Adipocyte (in vitro differentiated cells): ENCODE results near the gene BUB1B.
"Not testable (repeated sequence)": the region's sequence is repeated elsewhere in the genome, so short reads cannot be mapped to it uniquely, and the experiment has no call there.

Source experiments
- DNase-seq: peaks from one replicate; pipeline ENCODE4 v3.0.0-alpha.2; 2015; ENCODE audit warnings: low read depth
- H3K27me3 ChIP-seq: replicated peaks from 2 replicates; pipeline ENCODE4 v1.7.0; 2013; ENCODE audit warnings: mild to moderate bottlenecking, low read length, moderate library complexity; ENCODE audit not compliant: control insufficient read depth, insufficient read depth
- H3K36me3 ChIP-seq: 2 replicates; pipeline ENCODE4 v1.7.0; 2013; ENCODE audit warnings: low read length, mild to moderate bottlenecking, moderate library complexity; ENCODE audit not compliant: control insufficient read depth, insufficient read depth, severe bottlenecking
- H3K4me1 ChIP-seq: 2 replicates; pipeline ENCODE4 v1.7.0; 2013; ENCODE audit warnings: mild to moderate bottlenecking, low read length, moderate library complexity; ENCODE audit not compliant: control insufficient read depth, insufficient read depth
- H3K4me3 ChIP-seq: 2 replicates; pipeline ENCODE4 v1.7.0; 2013; ENCODE audit warnings: mild to moderate bottlenecking, low read length, moderate library complexity
- H3K9ac ChIP-seq: 2 replicates; pipeline ENCODE4 v1.7.0; 2013; ENCODE audit warnings: mild to moderate bottlenecking, low read length, moderate library complexity
- H3K9me3 ChIP-seq: 2 replicates; pipeline ENCODE4 v1.7.0; 2013; ENCODE audit warnings: mild to moderate bottlenecking, low read length, moderate library complexity; ENCODE audit not compliant: control insufficient read depth

The BUB1B gene, protein sequence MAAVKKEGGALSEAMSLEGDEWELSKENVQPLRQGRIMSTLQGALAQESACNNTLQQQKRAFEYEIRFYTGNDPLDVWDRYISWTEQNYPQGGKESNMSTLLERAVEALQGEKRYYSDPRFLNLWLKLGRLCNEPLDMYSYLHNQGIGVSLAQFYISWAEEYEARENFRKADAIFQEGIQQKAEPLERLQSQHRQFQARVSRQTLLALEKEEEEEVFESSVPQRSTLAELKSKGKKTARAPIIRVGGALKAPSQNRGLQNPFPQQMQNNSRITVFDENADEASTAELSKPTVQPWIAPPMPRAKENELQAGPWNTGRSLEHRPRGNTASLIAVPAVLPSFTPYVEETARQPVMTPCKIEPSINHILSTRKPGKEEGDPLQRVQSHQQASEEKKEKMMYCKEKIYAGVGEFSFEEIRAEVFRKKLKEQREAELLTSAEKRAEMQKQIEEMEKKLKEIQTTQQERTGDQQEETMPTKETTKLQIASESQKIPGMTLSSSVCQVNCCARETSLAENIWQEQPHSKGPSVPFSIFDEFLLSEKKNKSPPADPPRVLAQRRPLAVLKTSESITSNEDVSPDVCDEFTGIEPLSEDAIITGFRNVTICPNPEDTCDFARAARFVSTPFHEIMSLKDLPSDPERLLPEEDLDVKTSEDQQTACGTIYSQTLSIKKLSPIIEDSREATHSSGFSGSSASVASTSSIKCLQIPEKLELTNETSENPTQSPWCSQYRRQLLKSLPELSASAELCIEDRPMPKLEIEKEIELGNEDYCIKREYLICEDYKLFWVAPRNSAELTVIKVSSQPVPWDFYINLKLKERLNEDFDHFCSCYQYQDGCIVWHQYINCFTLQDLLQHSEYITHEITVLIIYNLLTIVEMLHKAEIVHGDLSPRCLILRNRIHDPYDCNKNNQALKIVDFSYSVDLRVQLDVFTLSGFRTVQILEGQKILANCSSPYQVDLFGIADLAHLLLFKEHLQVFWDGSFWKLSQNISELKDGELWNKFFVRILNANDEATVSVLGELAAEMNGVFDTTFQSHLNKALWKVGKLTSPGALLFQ

DNA sequence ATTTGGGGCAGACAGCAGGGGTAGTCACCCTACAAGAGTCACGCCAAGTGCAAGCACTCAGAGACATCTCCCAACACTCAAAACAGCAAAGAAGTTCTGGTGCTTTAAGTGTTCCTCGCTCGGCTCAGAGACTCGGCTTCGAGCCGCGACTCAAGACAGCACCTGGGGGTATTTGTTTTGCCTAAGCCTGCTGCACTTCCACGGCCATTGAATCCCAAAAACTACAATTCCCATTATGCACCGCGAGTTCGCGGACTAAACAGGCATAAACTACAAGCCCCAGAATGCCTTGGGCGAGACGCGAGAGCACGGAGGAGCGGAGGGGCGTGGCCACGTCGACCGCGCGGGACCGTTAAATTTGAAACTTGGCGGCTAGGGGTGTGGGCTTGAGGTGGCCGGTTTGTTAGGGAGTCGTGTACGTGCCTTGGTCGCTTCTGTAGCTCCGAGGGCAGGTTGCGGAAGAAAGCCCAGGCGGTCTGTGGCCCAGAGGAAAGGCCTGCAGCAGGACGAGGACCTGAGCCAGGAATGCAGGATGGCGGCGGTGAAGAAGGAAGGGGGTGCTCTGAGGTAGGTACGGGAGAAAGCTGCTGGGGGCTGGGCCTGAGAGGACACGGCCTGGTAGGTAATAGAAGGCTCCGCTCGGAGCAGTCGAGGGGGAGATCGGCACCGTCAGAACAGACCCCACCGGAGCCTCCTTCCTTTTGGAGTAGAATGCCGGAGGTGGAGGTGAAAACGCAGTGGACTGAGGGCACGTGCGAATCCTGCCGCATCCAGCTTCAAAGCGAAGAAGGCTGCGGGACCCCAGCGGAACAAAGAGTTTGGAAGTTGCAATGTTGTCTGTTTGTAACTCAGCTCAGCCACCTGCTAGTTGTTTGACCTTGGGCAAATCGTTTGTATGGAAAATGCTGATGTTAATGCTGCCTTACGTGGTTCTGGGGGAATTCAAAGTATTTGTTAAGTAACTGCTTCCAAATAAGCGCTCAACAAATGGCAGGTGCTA lies at the start of gene BUB1B:
Gene BUB1B (plus strand): TSS at position 381 of the 1,000 bp plus-strand sequence. CDS start 152 bp downstream, at position 533.
- Histone ChIP-seq H3K27me3 (peaks cover 4% of the 10 kb centered on the region), H3K4me3 (peak within 1 kb of the TSS; percentile 88), H3K36me3 (no peaks in the 10 kb centered on the region), H3K9me3 (no peaks in the 10 kb centered on the region), H3K4me1 (peaks cover 5% of the 10 kb centered on the region), H3K9ac (peak within 1 kb of the TSS; percentile 68)
- peak; percentile 98 for DNase-seq

DNA sequence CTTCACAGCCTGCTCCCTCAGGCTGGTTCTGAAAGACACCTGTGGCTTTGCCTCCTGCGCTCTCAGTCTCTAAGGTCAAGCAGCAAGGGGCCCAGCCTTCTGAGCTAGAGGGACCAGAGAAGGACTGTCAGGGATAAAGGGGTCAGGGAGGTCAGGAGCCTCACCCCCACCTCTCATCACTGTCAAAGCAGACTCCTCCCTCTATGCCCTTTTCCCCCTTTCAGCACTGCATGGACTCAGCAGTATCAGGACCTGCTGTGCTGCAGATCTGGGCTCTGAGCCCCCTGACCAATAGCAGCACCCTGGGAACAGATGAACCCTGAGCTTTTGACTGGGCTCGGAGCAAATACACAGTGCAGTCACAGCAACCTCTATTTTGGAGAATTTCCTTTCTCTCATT lies 49.0 kb upstream of the BUB1B start:
- H3K9ac ChIP-seq: no peak overlapping the region
- DNase-seq: no peak
- no peaks in the 10 kb centered on the region for H3K9me3 ChIP-seq
- no peaks in the 10 kb centered on the region for H3K36me3 ChIP-seq
- peaks cover 35% of the 10 kb centered on the region for H3K27me3 ChIP-seq
- H3K4me1 ChIP-seq: peaks cover 17% of the 10 kb centered on the region
- no peak overlapping the region for H3K4me3 ChIP-seq

DNA sequence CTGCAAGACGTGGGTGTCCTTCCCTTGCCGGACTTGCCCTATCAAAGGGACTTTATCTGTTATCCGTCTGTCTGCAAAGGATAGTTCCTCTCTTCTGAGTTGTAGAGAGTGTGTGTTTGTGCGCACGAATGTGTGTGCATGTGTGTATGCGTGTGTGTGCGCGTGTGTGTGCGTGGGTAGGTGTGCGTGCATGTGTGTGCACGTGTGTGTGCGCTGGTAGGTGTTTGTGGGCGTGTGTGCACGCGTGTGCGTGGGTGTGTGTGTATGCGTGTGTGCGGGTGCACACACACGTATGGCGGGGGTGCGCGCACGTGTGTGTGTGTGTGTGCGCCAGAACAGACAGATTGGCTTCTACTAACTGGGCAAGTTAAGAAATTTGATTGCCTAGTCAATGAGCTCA lies 48.1 kb upstream of the BUB1B start:
- H3K36me3 ChIP-seq: no peaks in the 10 kb centered on the region
- peaks cover 12% of the 10 kb centered on the region for H3K4me1 ChIP-seq
- peaks cover 38% of the 10 kb centered on the region for H3K27me3 ChIP-seq
- H3K4me3 ChIP-seq: no peak overlapping the region
- DNase-seq: no peak
- no peaks in the 10 kb centered on the region for H3K9me3 ChIP-seq
- no peak overlapping the region for H3K9ac ChIP-seq

DNA sequence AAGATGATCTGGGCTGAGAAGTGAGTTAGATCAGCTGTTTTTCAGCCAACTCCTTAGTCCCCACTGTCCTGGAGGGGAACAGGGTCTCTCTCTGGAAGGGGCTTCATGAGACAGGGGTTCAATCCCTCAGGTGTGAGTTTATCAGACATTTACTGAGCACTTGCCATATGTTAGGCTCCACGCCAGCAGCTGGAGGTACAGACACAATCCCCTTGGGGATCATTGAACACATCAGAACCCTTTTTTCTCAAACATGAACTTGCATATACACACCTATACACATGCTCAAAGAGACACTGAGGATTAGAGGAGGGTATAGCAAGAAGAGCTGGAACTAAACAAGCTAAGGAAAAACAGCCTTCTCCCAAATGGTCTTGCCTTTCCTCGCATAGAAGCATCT lies 46.7 kb upstream of the BUB1B start:
- H3K4me3 ChIP-seq: no peak overlapping the region
- H3K9me3 ChIP-seq: no peaks in the 10 kb centered on the region
- H3K9ac ChIP-seq: no peak overlapping the region
- DNase-seq: no peak
- H3K4me1 ChIP-seq: peaks cover 3% of the 10 kb centered on the region
- peaks cover 38% of the 10 kb centered on the region for H3K27me3 ChIP-seq
- H3K36me3 ChIP-seq: no peaks in the 10 kb centered on the region

DNA sequence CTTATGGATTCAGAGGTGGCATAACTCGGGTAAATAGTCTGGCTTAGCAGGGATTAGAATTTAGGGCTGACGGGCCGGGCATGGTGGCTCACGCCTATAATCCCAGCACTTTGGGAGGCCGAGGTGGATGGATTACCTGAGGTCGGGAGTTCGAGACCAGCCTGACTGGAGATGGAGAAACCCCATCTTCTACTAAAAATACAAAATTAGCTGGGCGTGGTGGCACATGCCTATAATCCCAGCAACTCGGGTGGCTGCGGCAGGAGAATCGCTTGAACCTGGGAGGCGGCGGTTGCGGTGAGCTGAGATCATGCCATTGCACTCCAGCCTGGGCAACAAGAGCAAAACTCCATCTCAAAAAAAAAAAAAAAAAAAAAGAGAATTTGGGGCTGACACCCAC lies 45.8 kb upstream of the BUB1B start:
- not testable (repeated sequence) for H3K36me3 ChIP-seq, H3K4me1 ChIP-seq, H3K9ac ChIP-seq, H3K9me3 ChIP-seq, H3K4me3 ChIP-seq, DNase-seq
- peaks cover 38% of the 10 kb centered on the region for H3K27me3 ChIP-seq

DNA sequence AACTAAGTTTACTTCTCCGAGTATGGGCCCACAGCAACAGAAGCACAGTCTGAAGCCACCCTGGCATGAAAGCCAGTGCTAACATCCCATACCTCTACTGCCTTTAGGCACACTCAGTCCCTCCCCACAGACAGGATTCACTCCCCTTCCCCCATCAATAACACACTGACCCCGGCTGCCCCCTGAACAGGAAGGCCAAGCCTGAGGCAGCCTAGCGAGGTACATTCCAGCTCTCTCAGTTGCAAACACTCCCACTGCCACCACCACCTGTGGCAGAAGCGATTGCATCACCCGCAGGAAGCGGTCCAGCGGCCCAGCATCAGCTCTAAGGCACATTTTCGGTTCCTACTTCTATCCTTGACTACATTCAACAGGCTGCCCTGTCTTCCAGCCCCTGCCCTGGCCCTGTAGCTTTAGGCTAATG lies 45.2 kb upstream of the BUB1B start:
- H3K4me3 ChIP-seq: no peak overlapping the region
- H3K9ac ChIP-seq: no peak overlapping the region
- no peak for DNase-seq
- H3K9me3 ChIP-seq: no peaks in the 10 kb centered on the region
- peaks cover 38% of the 10 kb centered on the region for H3K27me3 ChIP-seq
- H3K4me1 ChIP-seq: no peaks in the 10 kb centered on the region
- no peaks in the 10 kb centered on the region for H3K36me3 ChIP-seq

DNA sequence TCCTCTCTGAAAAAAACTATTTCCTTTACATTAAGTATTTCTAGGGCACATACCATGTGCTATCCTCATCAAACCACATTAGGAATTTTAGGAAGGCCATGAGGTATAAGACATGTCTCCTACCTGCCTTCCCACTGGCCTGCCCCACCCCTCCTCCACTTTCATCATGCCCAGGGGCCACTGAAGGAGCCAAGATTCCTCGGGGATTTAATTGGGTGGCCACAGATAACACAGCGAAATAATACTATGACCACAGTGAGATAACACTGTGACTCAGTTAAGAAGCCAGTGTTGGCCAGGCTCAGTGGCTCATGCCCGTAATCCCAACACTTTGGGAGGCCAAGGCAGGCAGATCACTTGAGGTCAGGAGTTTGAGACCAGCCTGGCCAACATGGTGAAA lies 42.4 kb upstream of the BUB1B start:
- Histone ChIP-seq H3K36me3 (no peaks in the 10 kb centered on the region), H3K4me1 (no peaks in the 10 kb centered on the region), H3K4me3 (no peak overlapping the region), H3K9ac (no peak overlapping the region), H3K9me3 (no peaks in the 10 kb centered on the region), H3K27me3 (peaks cover 31% of the 10 kb centered on the region)
- no peak for DNase-seq

DNA sequence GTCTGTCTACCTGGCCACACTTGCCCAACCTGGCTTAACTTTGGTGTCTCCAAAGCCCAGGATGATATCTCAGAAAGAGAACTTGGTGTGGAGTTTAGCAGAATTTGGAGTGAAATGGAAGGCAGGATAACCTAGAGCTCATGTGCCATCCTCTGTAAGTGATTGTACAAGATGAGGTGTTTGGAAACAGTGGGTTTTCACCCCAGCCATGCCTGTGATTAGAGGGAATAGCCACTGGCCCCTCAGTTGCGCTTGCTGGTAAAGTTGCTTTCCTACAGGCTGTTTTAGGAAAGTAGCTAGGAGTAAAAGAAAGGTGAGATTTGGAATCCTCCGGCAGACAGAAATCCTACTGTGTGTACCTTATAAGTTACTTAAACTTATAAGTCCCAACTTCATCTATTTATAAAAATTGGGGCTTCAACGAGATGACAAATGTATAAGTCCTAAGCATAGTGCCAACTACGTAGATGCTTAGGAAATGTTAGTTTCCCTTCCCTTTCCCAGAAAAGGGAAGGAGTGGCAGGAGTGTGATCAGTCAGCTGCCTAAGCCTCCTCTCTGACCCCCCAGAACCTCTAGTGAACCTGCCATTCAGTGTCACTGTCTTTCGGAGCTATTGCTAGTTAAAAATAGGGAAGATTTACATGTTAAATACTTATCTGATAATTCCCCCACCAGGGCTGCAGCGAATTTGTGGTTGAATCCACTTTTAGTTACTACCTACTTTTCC lies 38.8 kb upstream of the BUB1B start:
- no peak for DNase-seq
- Histone ChIP-seq H3K27me3 (peaks cover 17% of the 10 kb centered on the region), H3K4me1 (no peaks in the 10 kb centered on the region), H3K4me3 (no peak overlapping the region), H3K9ac (no peak overlapping the region), H3K9me3 (no peaks in the 10 kb centered on the region), H3K36me3 (no peaks in the 10 kb centered on the region)

DNA sequence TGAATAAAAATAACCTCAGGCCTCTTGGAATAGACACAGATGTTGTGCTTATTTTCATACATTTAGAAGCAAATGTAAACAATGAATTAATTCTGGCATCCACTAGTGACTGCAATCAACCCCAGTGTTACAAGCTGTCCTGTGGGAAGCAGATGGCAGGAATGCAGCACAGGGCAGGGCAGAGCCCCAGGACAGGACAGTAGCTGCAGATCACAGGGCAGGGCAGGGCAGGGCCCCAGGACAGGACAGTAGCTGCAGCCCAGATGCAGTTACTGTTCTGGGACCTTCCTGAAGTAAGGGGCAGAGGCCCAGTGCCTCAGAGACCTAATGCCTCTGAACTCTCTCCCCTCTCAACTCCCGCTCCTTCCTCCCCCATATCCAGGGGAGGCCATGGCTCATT lies 37.9 kb upstream of the BUB1B start:
- not testable (repeated sequence) for H3K9ac ChIP-seq, H3K4me1 ChIP-seq, H3K36me3 ChIP-seq, H3K9me3 ChIP-seq, H3K4me3 ChIP-seq
- peak; percentile 7 for DNase-seq
- peaks cover 24% of the 10 kb centered on the region for H3K27me3 ChIP-seq

DNA sequence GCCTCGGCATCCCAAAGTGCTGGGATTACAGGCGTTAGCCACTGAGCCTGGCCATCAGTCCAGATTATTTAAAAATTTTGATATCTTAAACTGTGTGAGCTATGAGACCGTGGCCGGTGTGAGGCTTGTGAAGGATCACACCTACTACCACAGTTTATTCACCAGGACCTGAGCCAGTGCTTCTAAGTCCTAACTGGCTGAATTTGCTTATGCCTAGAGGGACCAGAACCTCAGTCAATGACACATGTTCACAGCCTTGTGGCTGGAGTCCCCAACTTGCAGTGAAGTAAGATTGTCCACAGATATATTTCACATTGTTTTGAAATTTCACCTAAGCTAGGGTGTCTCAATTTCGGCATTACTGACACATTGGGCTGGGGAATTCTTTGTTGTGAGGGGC lies 37.0 kb upstream of the BUB1B start:
- not testable (repeated sequence) for H3K4me1 ChIP-seq, H3K9ac ChIP-seq, H3K36me3 ChIP-seq, DNase-seq, H3K4me3 ChIP-seq, H3K9me3 ChIP-seq
- peaks cover 33% of the 10 kb centered on the region for H3K27me3 ChIP-seq
